Brain microvascular endothelial cell (primary cell): ENCODE results near the gene DEPDC5.
"Not testable (repeated sequence)": the region's sequence is repeated elsewhere in the genome, so short reads cannot be mapped to it uniquely, and the experiment has no call there.

ENCODE experiments used
- DNase-seq: peaks from one replicate; pipeline ENCODE4 v3.0.0-alpha.2; 2020
- H3K27ac ChIP-seq: fragments of 250-450 bp; sonication (Bioruptor Pico); 2 replicates; pipeline ENCODE4 v1.5.1; 2020; ENCODE audit warnings: mild to moderate bottlenecking, moderate library complexity
- H3K27me3 ChIP-seq: fragments of 250-450 bp; sonication (Bioruptor Pico); replicated peaks from 2 replicates; pipeline ENCODE4 v1.5.1; 2020; ENCODE audit warnings: mild to moderate bottlenecking
- H3K36me3 ChIP-seq: fragments of 250-450 bp; sonication (Bioruptor Pico); replicated peaks from 2 replicates; pipeline ENCODE4 v1.5.1; 2020; ENCODE audit warnings: mild to moderate bottlenecking
- H3K4me3 ChIP-seq: 2 replicates; pipeline ENCODE4 v1.5.1; 2011; ENCODE audit warnings: low read depth, mild to moderate bottlenecking, control low read depth, low read length, moderate library complexity
- CTCF ChIP-seq: IDR thresholded peaks from 2 replicates; pipeline ENCODE4 v1.5.1; 2011; ENCODE audit warnings: low read depth, mild to moderate bottlenecking, moderate library complexity, low read length, control low read depth, inconsistent platforms; ENCODE audit errors: missing control alignments
- in situ Hi-C: cut with HindIII; loops from 2 replicates; pipeline ENCODE4 v1.10.0; 2017; ENCODE audit warnings: low sequenced_read_pairs, low pct_ligation_motif_present

DEPDC5 gene

GRCh38 chr22:31753634-31754501, at the start of gene DEPDC5:
Gene DEPDC5, plus strand, starts transcription at chr22:31754019. Its CDS starts 903 bp downstream, at chr22:31754922.
- in situ Hi-C loops = no loop called here
- H3K27ac ChIP-seq = peak within 1 kb of the TSS; percentile 82
- no peak for TF ChIP-seq CTCF
- peaks cover 3% of the 10 kb centered on the region for H3K36me3 ChIP-seq
- DNase-seq = peak; percentile 83
- peak within 1 kb of the TSS; percentile 85 for H3K4me3 ChIP-seq
- no peaks in the 10 kb centered on the region for H3K27me3 ChIP-seq

GRCh38 chr22:31707519-31707918, 46.3 kb upstream of the DEPDC5 start:
- Histone ChIP-seq H3K4me3 (no peak overlapping the region), H3K27ac (no peak overlapping the region), H3K36me3 (peaks cover 34% of the 10 kb centered on the region), H3K27me3 (no peaks in the 10 kb centered on the region)
- in situ Hi-C loops = no loop called here
- TF ChIP-seq CTCF = no peak
- no peak for DNase-seq

GRCh38 chr22:31711226-31711625, 42.6 kb upstream of the DEPDC5 start:
- H3K4me3 ChIP-seq, DNase-seq, H3K27ac ChIP-seq, H3K27me3 ChIP-seq, in situ Hi-C loops: not testable (repeated sequence)
- H3K36me3 ChIP-seq = peaks cover 47% of the 10 kb centered on the region

- in situ Hi-C loops = no loop called here
- Histone ChIP-seq H3K27me3 (no peaks in the 10 kb centered on the region), H3K27ac (no peak overlapping the region), H3K4me3 (no peak overlapping the region), H3K36me3 (peaks cover 59% of the 10 kb centered on the region)
- no peak for DNase-seq
- TF ChIP-seq CTCF = no peak
Measured at GRCh38 chr22:31715147-31715778, 38.6 kb upstream of the DEPDC5 start.

DNA sequence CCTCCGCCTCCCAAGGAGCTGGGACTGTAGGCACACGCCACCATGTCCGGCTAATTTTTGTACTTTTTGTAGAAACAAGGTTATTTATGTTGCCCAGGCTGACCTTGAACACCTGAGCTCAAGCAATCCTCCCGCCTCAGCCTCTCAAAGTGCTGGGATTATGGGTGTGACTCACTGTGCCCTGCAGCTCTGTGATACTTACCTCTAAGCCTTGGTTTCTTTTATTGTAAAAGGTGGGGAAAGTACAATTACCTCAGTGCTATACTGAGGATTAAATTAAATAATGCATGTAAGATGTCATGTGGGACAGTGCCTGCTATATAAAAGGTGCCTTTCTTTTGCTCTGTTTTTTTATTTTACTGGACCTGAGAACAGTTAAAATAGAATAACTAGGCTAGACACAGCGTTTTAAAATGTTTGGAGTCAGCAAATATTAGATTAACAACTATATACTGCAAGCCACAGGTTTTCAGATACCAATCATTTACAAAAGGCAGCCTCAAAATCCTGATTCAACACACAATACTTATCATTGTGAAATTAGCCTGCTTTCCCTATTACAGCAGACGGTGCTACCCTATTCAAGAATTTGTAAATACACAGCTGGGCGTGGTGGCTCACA, 33.9 kb upstream of the DEPDC5 start:
- Histone ChIP-seq H3K4me3 (no peak overlapping the region), H3K27ac (no peak overlapping the region), H3K36me3 (peaks cover 52% of the 10 kb centered on the region), H3K27me3 (no peaks in the 10 kb centered on the region)
- in situ Hi-C loops = no loop called here
- no peak for DNase-seq
- TF ChIP-seq CTCF = no peak

DNA sequence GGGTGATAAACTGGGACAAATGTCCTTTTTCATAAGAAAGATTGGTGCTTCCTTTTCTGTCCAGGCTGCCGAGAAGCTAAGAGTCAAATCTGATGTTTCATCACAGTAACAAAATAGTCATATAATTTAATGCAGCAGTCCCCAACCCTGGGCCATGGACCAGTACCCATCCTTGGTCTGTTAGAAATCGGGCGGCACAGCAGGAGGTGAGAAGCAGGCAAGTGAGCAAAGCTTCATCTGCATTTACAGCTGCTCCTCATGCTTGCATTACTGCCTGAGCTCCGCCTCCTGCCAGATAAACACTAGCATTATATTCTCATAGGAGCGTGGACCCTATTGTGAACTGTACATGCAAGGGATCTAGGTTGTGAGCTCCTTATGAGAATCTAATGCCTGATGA, 30.1 kb upstream of the DEPDC5 start:
- H3K36me3 ChIP-seq = peaks cover 31% of the 10 kb centered on the region
- in situ Hi-C loops = no loop called here
- no peak for DNase-seq
- H3K4me3 ChIP-seq = no peak overlapping the region
- H3K27me3 ChIP-seq = no peaks in the 10 kb centered on the region
- no peak overlapping the region for H3K27ac ChIP-seq
- no peak for TF ChIP-seq CTCF
